B cell (primary cell): ENCODE data around the gene PLEKHN1.

Experiments used
- EZH2 ChIP-seq: IDR thresholded peaks from 2 replicates; pipeline ENCODE4 v1.6.1; 2012; ENCODE audit warnings: borderline replicate concordance, low read depth, mild to moderate bottlenecking, moderate library complexity, low read length; ENCODE audit not compliant: insufficient read depth, poor library complexity, severe bottlenecking
- TF ChIP-seq, protein P1 (sequence below): fragments of 200-600 bp; IDR thresholded peaks from one replicate; pipeline ENCODE4 v1.8.0; 2022; ENCODE audit warnings: antibody characterized with exemption, mild to moderate bottlenecking

DNA sequence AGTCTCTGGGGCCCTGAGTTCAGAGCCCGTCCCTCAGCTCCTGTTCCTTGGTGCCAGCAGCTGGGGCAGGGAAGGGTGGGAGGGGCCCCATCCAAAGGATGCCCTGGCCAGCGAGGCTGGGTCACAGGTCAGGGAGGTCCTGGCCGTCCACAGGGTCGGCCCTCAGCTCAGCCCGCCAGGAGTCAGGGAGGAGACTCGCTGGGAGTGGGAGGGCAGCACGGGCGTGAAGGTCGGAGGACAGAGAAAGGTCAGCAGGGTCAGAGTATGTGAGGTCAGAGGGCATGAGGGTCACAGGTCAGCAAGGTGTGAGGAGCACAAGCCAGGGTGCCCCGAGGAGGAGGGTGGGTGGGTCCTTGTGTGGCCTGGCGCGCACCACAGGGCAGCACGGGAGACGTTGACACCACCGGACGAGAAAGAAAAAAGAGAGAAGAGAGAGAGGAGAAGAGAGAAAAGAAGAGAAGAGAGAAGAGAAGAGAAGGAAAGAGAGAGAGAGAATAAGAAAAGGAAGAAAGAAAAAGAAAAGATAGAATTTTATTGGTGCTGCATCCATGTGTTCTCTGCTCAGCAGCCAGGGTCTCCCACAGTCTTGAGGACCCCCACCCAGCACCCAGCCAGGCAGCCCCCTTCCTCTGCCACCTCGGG, 8.5 kb downstream of the PLEKHN1 start:
- TF ChIP-seq, protein P1, sequence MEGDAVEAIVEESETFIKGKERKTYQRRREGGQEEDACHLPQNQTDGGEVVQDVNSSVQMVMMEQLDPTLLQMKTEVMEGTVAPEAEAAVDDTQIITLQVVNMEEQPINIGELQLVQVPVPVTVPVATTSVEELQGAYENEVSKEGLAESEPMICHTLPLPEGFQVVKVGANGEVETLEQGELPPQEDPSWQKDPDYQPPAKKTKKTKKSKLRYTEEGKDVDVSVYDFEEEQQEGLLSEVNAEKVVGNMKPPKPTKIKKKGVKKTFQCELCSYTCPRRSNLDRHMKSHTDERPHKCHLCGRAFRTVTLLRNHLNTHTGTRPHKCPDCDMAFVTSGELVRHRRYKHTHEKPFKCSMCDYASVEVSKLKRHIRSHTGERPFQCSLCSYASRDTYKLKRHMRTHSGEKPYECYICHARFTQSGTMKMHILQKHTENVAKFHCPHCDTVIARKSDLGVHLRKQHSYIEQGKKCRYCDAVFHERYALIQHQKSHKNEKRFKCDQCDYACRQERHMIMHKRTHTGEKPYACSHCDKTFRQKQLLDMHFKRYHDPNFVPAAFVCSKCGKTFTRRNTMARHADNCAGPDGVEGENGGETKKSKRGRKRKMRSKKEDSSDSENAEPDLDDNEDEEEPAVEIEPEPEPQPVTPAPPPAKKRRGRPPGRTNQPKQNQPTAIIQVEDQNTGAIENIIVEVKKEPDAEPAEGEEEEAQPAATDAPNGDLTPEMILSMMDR = no peak
- TF ChIP-seq EZH2 = no peak
